Epithelial cell of proximal tubule (primary cell): ENCODE data around the gene KHDC1L. TPM values are rescaled to one million over a fixed set of nuclear protein-coding genes. Genes with fewer than 3 reads are reported as not detected.

Experiments
- DNase-seq: peaks from one replicate; pipeline ENCODE4 v3.0.0-alpha.2; 2011; ENCODE audit warnings: low read depth
- H3K4me3 ChIP-seq: 2 replicates; pipeline ENCODE4 v1.5.1; 2011; ENCODE audit warnings: low read depth, mild to moderate bottlenecking, low read length
- total RNA-seq: library from RNA; depleted of rRNA; stranded (reverse); fragments of >200 nt; gene quantifications from 2 replicates; pipeline ENCODE4 v1.2.3, GENCODE V29; 2015
- TF ChIP-seq, protein P1 (sequence below): conservative IDR thresholded peaks from 2 replicates; pipeline ENCODE4 v1.5.1; 2012; ENCODE audit warnings: low read depth, mild to moderate bottlenecking, low read length

Gene KHDC1L
- total RNA-seq, 1 donor from 2014 or later: not detected

DNA sequence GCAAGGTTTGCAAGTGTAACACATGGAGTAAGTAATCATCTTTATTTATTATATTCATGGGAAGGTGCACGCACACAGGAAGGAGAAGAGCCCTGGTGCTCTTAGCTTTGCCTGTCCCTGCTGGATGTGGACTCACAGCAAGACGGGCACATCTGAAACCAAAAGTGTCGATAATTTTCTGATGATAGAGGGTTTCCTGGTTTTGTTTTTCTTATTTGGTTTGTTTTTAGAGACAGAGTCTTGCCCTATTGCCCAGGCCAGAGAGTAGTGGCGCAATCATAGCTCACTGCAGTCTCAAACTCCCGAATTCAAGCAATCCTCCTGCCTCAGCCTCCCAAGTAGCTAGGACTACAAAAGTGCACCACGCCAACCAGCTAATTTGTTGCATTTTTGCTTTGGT lies 7.8 kb upstream of the KHDC1L start:
- DNase-seq: no peak
- TF ChIP-seq, protein P1, sequence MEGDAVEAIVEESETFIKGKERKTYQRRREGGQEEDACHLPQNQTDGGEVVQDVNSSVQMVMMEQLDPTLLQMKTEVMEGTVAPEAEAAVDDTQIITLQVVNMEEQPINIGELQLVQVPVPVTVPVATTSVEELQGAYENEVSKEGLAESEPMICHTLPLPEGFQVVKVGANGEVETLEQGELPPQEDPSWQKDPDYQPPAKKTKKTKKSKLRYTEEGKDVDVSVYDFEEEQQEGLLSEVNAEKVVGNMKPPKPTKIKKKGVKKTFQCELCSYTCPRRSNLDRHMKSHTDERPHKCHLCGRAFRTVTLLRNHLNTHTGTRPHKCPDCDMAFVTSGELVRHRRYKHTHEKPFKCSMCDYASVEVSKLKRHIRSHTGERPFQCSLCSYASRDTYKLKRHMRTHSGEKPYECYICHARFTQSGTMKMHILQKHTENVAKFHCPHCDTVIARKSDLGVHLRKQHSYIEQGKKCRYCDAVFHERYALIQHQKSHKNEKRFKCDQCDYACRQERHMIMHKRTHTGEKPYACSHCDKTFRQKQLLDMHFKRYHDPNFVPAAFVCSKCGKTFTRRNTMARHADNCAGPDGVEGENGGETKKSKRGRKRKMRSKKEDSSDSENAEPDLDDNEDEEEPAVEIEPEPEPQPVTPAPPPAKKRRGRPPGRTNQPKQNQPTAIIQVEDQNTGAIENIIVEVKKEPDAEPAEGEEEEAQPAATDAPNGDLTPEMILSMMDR: no peak
- H3K4me3 ChIP-seq: no peak overlapping the region

DNA sequence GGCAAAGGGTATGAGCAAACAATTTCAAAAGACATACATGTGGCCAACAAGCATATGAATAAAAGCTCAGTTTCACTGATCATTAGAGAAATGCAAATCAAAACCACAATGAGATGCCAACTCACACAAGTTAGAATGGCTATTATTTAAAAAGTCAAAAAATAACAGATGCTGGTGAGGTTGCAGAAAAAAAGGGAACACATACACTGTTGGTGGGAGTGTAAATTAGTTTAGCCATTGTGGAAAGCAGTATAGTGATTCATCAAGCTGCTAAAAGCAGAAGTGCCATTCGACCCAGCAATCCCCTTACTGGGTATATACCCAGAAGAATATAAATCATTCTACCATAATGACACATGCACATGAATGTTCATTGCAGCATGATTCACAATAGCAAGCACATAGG lies 6.7 kb upstream of the KHDC1L start:
- no peak overlapping the region for H3K4me3 ChIP-seq
- TF ChIP-seq, protein P1: no peak
- DNase-seq: no peak

DNA sequence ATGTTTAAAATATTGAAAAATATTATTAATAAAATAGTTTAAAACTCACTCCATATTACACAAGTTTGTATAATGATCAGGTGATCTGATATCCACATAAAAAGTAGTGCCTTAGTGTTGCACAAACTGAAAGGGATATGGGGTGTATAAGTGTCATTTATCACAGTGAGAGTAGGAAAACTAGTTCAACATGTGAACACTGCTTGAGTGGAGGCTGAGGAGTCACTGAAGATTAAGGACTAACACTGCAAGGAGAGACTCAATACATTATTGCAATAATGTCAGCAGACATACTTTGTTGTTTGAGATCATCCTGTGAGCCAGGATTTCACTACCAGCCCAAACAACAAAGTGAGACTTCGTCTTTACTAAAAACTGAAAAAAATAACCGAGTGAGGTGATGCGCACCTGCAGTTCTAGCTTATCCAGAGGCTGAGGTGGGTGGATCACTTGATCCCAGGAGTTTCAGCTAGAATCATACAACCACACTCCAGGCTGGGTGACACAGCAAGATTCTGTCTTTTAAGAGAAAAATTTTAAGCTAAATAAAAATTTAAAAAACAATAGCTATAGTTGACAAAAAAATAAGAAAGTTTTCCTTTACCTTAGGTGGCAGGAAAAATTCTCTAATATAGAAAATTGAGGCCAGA lies 2.4 kb upstream of the KHDC1L start:
- H3K4me3 ChIP-seq: no peak overlapping the region
- no peak for DNase-seq
- TF ChIP-seq, protein P1: no peak

DNA sequence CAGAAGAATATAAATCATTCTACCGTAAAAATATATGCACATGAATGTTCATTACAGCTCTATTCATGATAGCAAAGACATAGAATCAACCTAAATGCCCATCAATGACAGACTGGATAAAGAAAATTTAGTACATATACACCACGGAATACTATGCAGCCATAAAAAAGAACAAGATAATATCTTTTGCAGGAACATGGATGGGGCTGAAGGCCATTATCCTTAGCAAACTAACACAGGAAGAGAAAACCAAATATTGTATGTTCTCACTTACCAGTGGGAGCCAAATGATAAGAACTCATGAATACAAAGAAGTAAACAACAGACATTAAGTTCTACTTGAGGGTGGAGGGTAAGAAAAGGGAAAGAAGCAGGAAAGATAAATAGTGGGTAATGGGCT lies 8.4 kb downstream of the KHDC1L start:
- TF ChIP-seq, protein P1: no peak
- H3K4me3 ChIP-seq: no peak overlapping the region
- no peak for DNase-seq

DNA sequence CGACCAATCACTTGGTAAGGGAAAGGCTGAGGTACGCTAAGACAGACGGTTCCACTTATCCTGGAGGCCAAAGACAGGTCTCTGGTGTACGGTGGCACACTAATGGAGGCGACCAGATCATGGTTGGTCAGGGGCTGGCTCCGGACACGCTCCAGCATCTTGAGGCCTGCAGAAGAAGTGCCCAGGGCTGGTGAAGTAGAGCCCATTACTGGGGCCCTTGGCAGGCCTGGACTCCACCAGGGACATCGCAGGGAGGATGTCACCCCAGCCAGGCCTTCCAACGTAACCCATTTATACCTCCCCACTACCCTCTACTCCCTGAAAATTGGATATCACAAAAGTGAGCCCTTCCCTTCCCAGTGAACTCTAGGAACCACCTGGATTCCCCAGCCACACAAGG lies 16.2 kb downstream of the KHDC1L start:
- H3K4me3 ChIP-seq: no peak overlapping the region
- TF ChIP-seq, protein P1: no peak
- no peak for DNase-seq

DNA sequence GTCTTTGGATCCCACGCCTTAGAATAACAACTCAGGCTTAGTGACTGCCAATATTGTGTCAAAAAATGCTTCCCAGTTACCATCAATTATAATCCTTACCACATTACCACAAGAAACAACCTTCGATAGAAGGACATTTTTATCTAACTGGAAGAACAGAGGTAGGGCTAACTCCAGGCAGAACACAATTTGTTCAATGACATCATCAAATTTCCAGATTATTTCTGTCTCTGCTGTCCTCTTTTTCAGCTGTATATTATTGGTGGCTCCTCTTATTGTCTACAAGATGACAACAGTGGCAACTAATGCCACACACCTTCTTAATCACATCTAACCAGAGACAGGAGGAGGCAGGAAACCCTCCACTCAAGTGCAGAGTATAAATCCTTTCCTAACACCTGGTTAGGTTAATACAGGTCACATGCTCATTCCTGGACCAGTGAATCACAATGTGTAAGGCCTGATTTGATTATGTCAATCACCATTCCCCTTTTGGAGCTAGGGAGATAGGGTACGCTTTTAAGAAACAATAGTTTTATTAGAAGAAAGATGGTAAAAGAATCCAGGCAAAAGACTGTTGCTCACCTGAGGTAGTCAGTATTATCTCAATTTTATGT lies 18.0 kb downstream of the KHDC1L start:
- no peak for DNase-seq
- H3K4me3 ChIP-seq: no peak overlapping the region
- TF ChIP-seq, protein P1: no peak

DNA sequence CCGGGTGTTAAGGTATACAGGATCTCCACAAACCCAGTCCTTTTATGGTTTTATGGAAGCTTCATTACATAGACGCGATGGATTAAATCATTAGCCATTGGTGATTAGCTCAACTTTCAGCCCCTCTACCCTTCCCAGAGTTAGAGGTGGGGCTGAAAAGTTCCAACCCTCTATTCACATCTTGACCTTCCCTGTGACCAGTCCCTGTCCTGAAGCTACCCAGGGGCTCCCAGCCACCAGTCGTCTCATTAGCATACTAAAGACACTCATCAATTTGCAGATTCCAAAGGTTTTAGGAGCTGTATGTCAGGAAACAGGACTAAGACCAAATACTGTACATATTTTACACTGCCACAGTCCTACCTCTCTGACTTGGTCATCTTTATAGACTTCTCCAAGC lies 21.0 kb downstream of the KHDC1L start:
- no peak for DNase-seq
- no peak overlapping the region for H3K4me3 ChIP-seq
- TF ChIP-seq, protein P1: no peak
